NCI-H510A treated with DMSO at 0.1 percent for 48 hours (cell line): ENCODE results near the gene GSTA5.
"Not testable (repeated sequence)": the region's sequence is repeated elsewhere in the genome, so short reads cannot be mapped to it uniquely, and the experiment has no call there.

Experiments
- DNase-seq: peaks from one replicate; lab custom pipeline; 2025; lab: John Stamatoyannopoulos, UW

GSTA5 gene

DNA sequence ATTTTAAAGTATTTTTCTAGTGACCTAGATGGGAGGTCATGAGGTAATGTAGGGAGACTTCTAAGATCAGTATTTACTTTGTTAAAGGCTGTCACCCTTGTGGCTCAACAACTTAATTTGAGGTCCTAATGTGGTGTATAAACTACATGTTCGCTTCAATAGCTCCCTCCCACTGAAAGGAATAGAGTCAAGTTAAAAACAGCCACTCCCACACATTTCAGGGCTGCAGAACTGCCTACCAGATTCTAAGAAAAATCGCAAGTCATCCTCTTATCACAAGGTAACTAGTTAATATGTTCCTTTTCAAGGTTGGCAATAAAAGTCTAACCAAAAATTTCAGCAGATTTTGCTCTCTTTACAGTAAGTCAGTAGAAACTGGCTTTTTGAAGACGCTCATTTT is 52.1 kb downstream of the GSTA5 start:
- DNase-seq: no peak

DNA sequence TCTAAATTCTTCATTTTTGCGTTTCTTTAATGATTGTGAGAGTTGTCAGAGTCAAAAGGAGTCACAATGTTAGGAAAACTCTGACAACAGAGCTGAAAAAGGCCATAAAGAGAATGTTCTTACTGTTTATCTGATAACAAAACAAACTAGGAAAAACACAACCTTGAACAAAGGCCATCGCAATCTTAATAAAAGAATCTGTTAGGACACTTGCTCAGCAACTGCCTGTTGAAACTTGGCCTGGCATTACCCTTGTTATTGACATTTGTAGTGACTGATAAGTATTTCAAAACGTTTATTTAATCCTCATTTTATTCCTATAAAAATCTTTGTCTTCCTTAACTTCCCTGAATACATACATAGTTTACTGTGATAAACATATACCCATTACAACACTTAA is 52.7 kb downstream of the GSTA5 start:
- DNase-seq: no peak

DNA sequence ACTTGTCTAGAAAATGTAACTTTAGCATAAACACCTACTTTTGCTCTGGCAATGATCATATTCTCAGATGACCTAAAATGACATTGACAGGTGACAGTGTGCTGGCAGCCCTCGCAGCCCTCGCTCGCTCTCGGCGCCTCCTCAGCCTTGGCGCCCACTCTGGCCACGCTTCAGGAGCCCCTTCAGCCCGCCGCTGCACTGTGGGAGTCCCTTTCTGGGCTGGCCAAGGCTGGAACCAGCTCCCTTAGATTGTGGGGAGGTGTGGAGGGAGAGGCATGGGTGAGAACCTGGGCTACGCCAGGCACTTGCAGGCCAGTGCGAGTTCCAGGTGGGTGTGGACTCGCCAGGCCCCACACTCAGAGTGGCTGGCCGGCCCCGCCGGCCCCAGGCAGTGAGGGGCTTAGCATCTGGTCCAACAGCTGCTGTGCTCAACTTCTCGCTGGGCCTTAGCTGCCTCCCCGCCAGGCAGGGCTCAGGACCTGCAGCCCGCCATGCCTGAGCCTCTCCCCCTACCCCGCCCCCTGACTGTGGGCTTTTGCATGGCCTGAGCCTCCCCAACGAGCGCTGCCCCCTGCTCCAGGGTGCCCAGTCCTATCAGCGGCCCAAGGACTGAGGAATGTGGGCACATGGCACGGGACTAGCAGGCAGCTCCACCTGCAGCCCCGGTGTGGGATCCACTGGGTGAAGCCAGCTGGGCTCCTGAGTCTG is 54.2 kb downstream of the GSTA5 start:
- no peak for DNase-seq

DNA sequence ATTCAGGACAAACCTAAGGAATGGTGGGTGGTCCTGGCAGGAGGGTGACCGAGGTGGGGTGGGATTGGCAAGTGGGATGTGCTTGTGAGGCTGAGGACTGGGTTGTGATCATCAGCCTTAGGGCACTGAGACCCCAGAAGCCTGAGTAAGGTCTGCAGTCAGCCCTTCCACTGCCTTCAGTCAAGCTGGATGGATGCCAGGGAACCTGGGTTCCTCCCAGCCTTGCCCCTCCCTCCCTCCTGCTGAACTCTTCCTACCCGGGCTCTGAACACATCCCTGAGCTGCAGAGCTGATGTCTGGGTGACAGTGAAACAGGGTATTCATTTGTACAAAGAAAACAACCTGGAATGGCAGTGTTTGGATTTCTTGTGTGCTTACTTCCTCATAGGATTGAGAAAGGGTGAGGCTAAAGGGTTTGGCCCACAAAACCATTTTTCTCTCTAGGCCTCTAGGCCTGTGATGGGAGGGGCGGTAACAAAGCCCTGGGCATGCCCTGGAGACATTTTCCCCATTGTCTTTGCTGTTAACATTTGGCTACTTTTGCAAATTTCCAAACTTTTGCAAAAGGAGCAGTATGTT is 57.8 kb downstream of the GSTA5 start:
- DNase-seq: peak; percentile 21

DNA sequence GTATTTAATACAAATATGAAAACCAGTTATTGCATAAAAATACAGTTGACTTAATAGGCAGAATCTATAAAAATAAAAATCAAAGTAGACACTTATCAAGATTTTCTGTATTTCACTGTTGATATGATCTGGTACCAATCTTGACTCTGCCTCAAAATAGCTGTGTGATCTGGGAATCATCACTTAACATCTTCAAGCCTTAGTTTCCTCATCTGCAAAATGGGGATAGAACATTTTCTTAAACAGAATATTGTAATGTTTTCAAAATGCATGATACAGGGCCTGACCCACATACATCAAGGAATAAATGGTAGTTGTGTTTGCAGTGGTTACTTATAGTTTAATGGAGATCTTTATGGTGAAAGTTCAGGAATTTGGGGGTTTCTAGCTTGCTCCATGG is 58.4 kb downstream of the GSTA5 start:
- DNase-seq: not testable (repeated sequence)
